Activated T-cell treated with anti-CD3 and anti-CD28 coated beads, Interleukin-2, amount 50 U/mL, for 72 hours (primary cell): ENCODE data around the gene BRSK2. TPM values are rescaled to one million over a fixed set of nuclear protein-coding genes. Genes with fewer than 3 reads are reported as not detected.
A peak's percentile ranks its signal among the peaks of the same experiment; 100 is the strongest.

Experiments used
- ATAC-seq, 2 donors: fragments of 150-1000 bp; cut with Tn5 transposase; replicated peaks in 1 of 2; 2 replicates each; pipeline ENCODE4 v1.10.0; 2021; ENCODE audit warnings: moderate library complexity in 2 of 2, mild to moderate bottlenecking in 1 of 2
- DNase-seq, 2 donors: peaks; one replicate each; pipeline ENCODE4 v3.0.0; 2021 to 2022; ENCODE audit warnings: mixed read lengths in 1 of 2
- H3K27ac Mint-ChIP-seq: one replicate; pipeline ENCODE4 v1.8.0; 2022; ENCODE audit warnings: mild to moderate bottlenecking, moderate library complexity, mixed read lengths
- H3K27me3 Mint-ChIP-seq: one replicate; pipeline ENCODE4 v1.8.0; 2022; ENCODE audit warnings: low read depth, mixed read lengths
- H3K36me3 Mint-ChIP-seq, 2 donors: one replicate each; pipeline ENCODE4 v1.8.0; 2022; ENCODE audit warnings: mixed read lengths in 2 of 2, mild to moderate bottlenecking in 1 of 2; ENCODE audit not compliant: insufficient read depth in 2 of 2
- H3K4me1 Mint-ChIP-seq: one replicate; pipeline ENCODE4 v1.8.0; 2022; ENCODE audit warnings: low read depth, mixed read lengths
- H3K4me3 Mint-ChIP-seq, 2 donors: one replicate each; pipeline ENCODE4 v1.8.0; 2022; ENCODE audit warnings: mild to moderate bottlenecking in 2 of 2, mixed read lengths in 2 of 2, moderate library complexity in 2 of 2
- H3K9me3 Mint-ChIP-seq, 2 donors: one replicate each; pipeline ENCODE4 v1.8.0; 2022; ENCODE audit warnings: mixed read lengths in 2 of 2
- total RNA-seq, 2 donors: library from RNA; stranded (reverse); gene quantifications; one replicate each; pipeline ENCODE4 v1.2.3, GENCODE V29; 2022

BRSK2 gene
- total RNA-seq, 2 donors from 2014 or later = 0.51 to 0.84 TPM

GRCh38 chr11:1496091-1496760 lies 106.5 kb downstream of the BRSK2 start:
- Mint-ChIP-seq H3K4me3 (peak overlapping the region in 1 of 2 donors; percentile 17), H3K27me3 (no peaks in the 10 kb centered on the region), H3K9me3 (peaks cover 2% of the 10 kb centered on the region in 2 donors), H3K36me3 (peaks cover 2 to 5% of the 10 kb centered on the region in 2 donors), H3K27ac (no peak overlapping the region), H3K4me1 (peaks cover 45% of the 10 kb centered on the region)
- ATAC-seq (no peak), DNase-seq (no peak)

- peaks cover 2 to 5% of the 10 kb centered on the region in 2 donors for H3K36me3 Mint-ChIP-seq
- H3K27ac Mint-ChIP-seq = no peak overlapping the region
- peaks cover 2% of the 10 kb centered on the region in 2 donors for H3K9me3 Mint-ChIP-seq
- H3K4me3 Mint-ChIP-seq = peak overlapping the region in 1 of 2 donors; percentile 17
- DNase-seq (no peak), ATAC-seq (no peak)
- peaks cover 45% of the 10 kb centered on the region for H3K4me1 Mint-ChIP-seq
- H3K27me3 Mint-ChIP-seq = no peaks in the 10 kb centered on the region
Observed at GRCh38 chr11:1496761-1497095, 107.0 kb downstream of the BRSK2 start.

GRCh38 chr11:1497600-1497999 lies 107.9 kb downstream of the BRSK2 start:
- no peak for ATAC-seq

GRCh38 chr11:1498262-1498661 lies 108.5 kb downstream of the BRSK2 start:
- H3K27me3 Mint-ChIP-seq = no peaks in the 10 kb centered on the region
- DNase-seq = no peak
- ATAC-seq = no peak
- no peak overlapping the region for H3K4me3 Mint-ChIP-seq
- peaks cover 41% of the 10 kb centered on the region for H3K4me1 Mint-ChIP-seq
- no peak overlapping the region for H3K27ac Mint-ChIP-seq
- peaks cover 2% of the 10 kb centered on the region in 2 donors for H3K9me3 Mint-ChIP-seq
- peaks cover 2 to 5% of the 10 kb centered on the region in 2 donors for H3K36me3 Mint-ChIP-seq

More at GRCh38 chr11:1497600-1497999, 107.9 kb downstream of the BRSK2 start:
- Mint-ChIP-seq H3K27ac (no peak overlapping the region), H3K36me3 (peaks cover 2 to 5% of the 10 kb centered on the region in 2 donors), H3K4me3 (no peak overlapping the region), H3K4me1 (peaks cover 45% of the 10 kb centered on the region), H3K27me3 (no peaks in the 10 kb centered on the region), H3K9me3 (peaks cover 2% of the 10 kb centered on the region in 2 donors)
- no peak for DNase-seq

- ATAC-seq (no peak), DNase-seq (no peak)
- no peak overlapping the region for H3K27ac Mint-ChIP-seq
- H3K4me1 Mint-ChIP-seq = peaks cover 41% of the 10 kb centered on the region
- peaks cover 2 to 5% of the 10 kb centered on the region in 2 donors for H3K36me3 Mint-ChIP-seq
- H3K9me3 Mint-ChIP-seq = peaks cover 2% of the 10 kb centered on the region in 2 donors
- no peaks in the 10 kb centered on the region for H3K27me3 Mint-ChIP-seq
- H3K4me3 Mint-ChIP-seq = no peak overlapping the region
Observed at GRCh38 chr11:1499261-1499890, 109.6 kb downstream of the BRSK2 start.

GRCh38 chr11:1499899-1500298 lies 110.2 kb downstream of the BRSK2 start:
- no peaks in the 10 kb centered on the region for H3K27me3 Mint-ChIP-seq
- H3K4me1 Mint-ChIP-seq = peaks cover 41% of the 10 kb centered on the region
- peaks cover 2 to 5% of the 10 kb centered on the region in 2 donors for H3K36me3 Mint-ChIP-seq
- no peak overlapping the region for H3K27ac Mint-ChIP-seq
- DNase-seq (no peak), ATAC-seq (no peak)
- no peak overlapping the region for H3K4me3 Mint-ChIP-seq
- H3K9me3 Mint-ChIP-seq = peaks cover 2% of the 10 kb centered on the region in 2 donors

- no peak overlapping the region for H3K27ac Mint-ChIP-seq
- H3K4me3 Mint-ChIP-seq = no peak overlapping the region
- DNase-seq = no peak
- ATAC-seq = no peak
- H3K27me3 Mint-ChIP-seq = no peaks in the 10 kb centered on the region
- H3K9me3 Mint-ChIP-seq = peaks cover 2% of the 10 kb centered on the region in 2 donors
- peaks cover 2 to 5% of the 10 kb centered on the region in 2 donors for H3K36me3 Mint-ChIP-seq
- H3K4me1 Mint-ChIP-seq = peaks cover 38% of the 10 kb centered on the region
Observed at GRCh38 chr11:1500466-1501420, 111.0 kb downstream of the BRSK2 start.

- Mint-ChIP-seq H3K4me1 (peaks cover 29% of the 10 kb centered on the region), H3K27ac (no peak overlapping the region), H3K4me3 (no peak overlapping the region), H3K36me3 (peaks cover 2 to 5% of the 10 kb centered on the region in 2 donors), H3K9me3 (peaks cover 2% of the 10 kb centered on the region in 2 donors), H3K27me3 (no peaks in the 10 kb centered on the region)
- no peak for ATAC-seq
- DNase-seq = no peak
Observed at GRCh38 chr11:1501421-1502167, 111.9 kb downstream of the BRSK2 start.

- H3K9me3 Mint-ChIP-seq = peaks cover 2% of the 10 kb centered on the region in 2 donors
Observed at GRCh38 chr11:1502168-1502953, 112.6 kb downstream of the BRSK2 start.

GRCh38 chr11:1502954-1503707 lies 113.4 kb downstream of the BRSK2 start:
- Mint-ChIP-seq H3K27ac (no peak overlapping the region), H3K27me3 (no peaks in the 10 kb centered on the region), H3K36me3 (peaks cover 2 to 5% of the 10 kb centered on the region in 2 donors), H3K4me1 (peaks cover 14% of the 10 kb centered on the region), H3K4me3 (no peak overlapping the region), H3K9me3 (peaks cover 2% of the 10 kb centered on the region in 2 donors)
- DNase-seq (no peak), ATAC-seq (no peak)

More at GRCh38 chr11:1502168-1502953, 112.6 kb downstream of the BRSK2 start:
- Mint-ChIP-seq H3K27me3 (no peaks in the 10 kb centered on the region), H3K36me3 (peaks cover 2 to 5% of the 10 kb centered on the region in 2 donors), H3K27ac (no peak overlapping the region), H3K4me1 (peaks cover 21% of the 10 kb centered on the region), H3K4me3 (no peak overlapping the region)
- ATAC-seq (no peak), DNase-seq (no peak)

GRCh38 chr11:1503708-1504104 lies 114.0 kb downstream of the BRSK2 start:
- Mint-ChIP-seq H3K27me3 (no peaks in the 10 kb centered on the region), H3K4me1 (peaks cover 10% of the 10 kb centered on the region), H3K4me3 (no peak overlapping the region), H3K36me3 (peaks cover 2 to 3% of the 10 kb centered on the region in 2 donors), H3K9me3 (peaks cover 2% of the 10 kb centered on the region in 2 donors), H3K27ac (no peak overlapping the region)
- DNase-seq = no peak
- ATAC-seq = no peak
